AG04449 (cell line): ENCODE data around the gene SH3RF2.

ENCODE experiments used
- CTCF ChIA-PET: fragments of 350-600 bp; formaldehyde crosslinking; extraction: SDS; loops from one replicate; lab custom pipeline; 2021; ENCODE audit warnings: antibody characterized with exemption; lab: Yijun Ruan, JAX
- POLR2A ChIA-PET: fragments of 400-600, 350-600 bp; formaldehyde crosslinking; extraction: SDS; loops from one replicate; lab custom pipeline; 2020; ENCODE audit warnings: antibody characterized with exemption, inconsistent platforms; lab: Yijun Ruan, JAX
- DNase-seq: peaks from one replicate; pipeline ENCODE4 v3.0.0-alpha.2; 2010; ENCODE audit warnings: low read depth, low spot score
- H3K4me3 ChIP-seq: 2 replicates; pipeline ENCODE4 v1.5.1; 2011; ENCODE audit warnings: low read depth, mild to moderate bottlenecking, control low read depth, low read length
- CTCF ChIP-seq: IDR thresholded peaks from one replicate; pipeline ENCODE4 v1.5.1; 2011; ENCODE audit warnings: mild to moderate bottlenecking, moderate library complexity, low read length, control low read depth, inconsistent platforms; ENCODE audit not compliant: insufficient read depth; ENCODE audit errors: missing control alignments

Gene SH3RF2

GRCh38 chr5:145975361-145976066 lies 39.1 kb downstream of the SH3RF2 start:
- peak; percentile 55 for DNase-seq
- H3K4me3 ChIP-seq: no peak overlapping the region
- no peak for TF ChIP-seq CTCF
- CTCF ChIA-PET: interaction anchor here (1.2 to 1.6 kb wide), 4 partner anchors 16 to 65 kb away, joined by 3 to 5 read pairs (median 3); no protein-coding TSS in a partner anchor
- POLR2A ChIA-PET: interaction anchor here (0.6 kb wide), 1 partner anchor 38 kb away, joined by 3 read pairs; no protein-coding TSS in a partner anchor

GRCh38 chr5:145976431-145977155 lies 40.2 kb downstream of the SH3RF2 start:
- DNase-seq: no peak
- ChIA-PET POLR2A (interaction anchor here (0.6 kb wide), 1 partner anchor 26 kb away, joined by 3 read pairs; no protein-coding TSS in a partner anchor), CTCF (interaction anchor here (1.2 to 1.6 kb wide), 4 partner anchors 9 to 38 kb away, joined by 3 to 5 read pairs (median 3); no protein-coding TSS in a partner anchor)
- no peak overlapping the region for H3K4me3 ChIP-seq
- TF ChIP-seq CTCF: no peak

- ChIA-PET CTCF (no interaction called here), POLR2A (no interaction called here)
- TF ChIP-seq CTCF: no peak
- H3K4me3 ChIP-seq: no peak overlapping the region
- DNase-seq: no peak
Observed at GRCh38 chr5:145978171-145978570, 41.8 kb downstream of the SH3RF2 start.

GRCh38 chr5:145978708-145979107 lies 42.3 kb downstream of the SH3RF2 start:
- no peak for DNase-seq
- TF ChIP-seq CTCF: no peak
- CTCF ChIA-PET: interaction anchor here (1.0 to 2.2 kb wide), 2 partner anchors 9 to 11 kb away, joined by 3 to 8 read pairs; no protein-coding TSS in a partner anchor
- POLR2A ChIA-PET: no interaction called here
- H3K4me3 ChIP-seq: no peak overlapping the region

- ChIA-PET POLR2A (no interaction called here), CTCF (interaction anchor here (1.0 to 2.2 kb wide), 4 partner anchors 8 to 92 kb away, joined by 3 to 8 read pairs (median 6); no protein-coding TSS in a partner anchor)
- TF ChIP-seq CTCF: no peak
Observed at GRCh38 chr5:145979270-145980223, 43.2 kb downstream of the SH3RF2 start.

More at GRCh38 chr5:145979270-145980223, 43.2 kb downstream of the SH3RF2 start:
- DNase-seq: no peak
- H3K4me3 ChIP-seq: no peak overlapping the region
